T-helper 1 cell treated with Interleukin-12 subunit alpha and Interleukin-12 subunit beta and Interleukin-4 antibody, amounts not matched to agents 30 μg/mL and 1 μg/mL, for 36 hours (primary cell): ENCODE measurements around the gene GDNF.
"Not testable (repeated sequence)": the region's sequence is repeated elsewhere in the genome, so short reads cannot be mapped to it uniquely, and the experiment has no call there.

ENCODE experiments used
- H3K27ac Mint-ChIP-seq: one replicate; pipeline ENCODE4 v1.8.0; 2021; ENCODE audit warnings: mild to moderate bottlenecking, mixed read lengths
- H3K27me3 Mint-ChIP-seq: one replicate; pipeline ENCODE4 v1.8.0; 2021; ENCODE audit warnings: low read depth, mixed read lengths
- H3K36me3 Mint-ChIP-seq: one replicate; pipeline ENCODE4 v1.8.0; 2021; ENCODE audit warnings: low read depth, mixed read lengths
- H3K4me1 Mint-ChIP-seq: one replicate; pipeline ENCODE4 v1.8.0; 2021; ENCODE audit warnings: low read depth, mixed read lengths
- H3K4me3 Mint-ChIP-seq: one replicate; pipeline ENCODE4 v1.8.0; 2021; ENCODE audit warnings: mild to moderate bottlenecking, moderate library complexity, mixed read lengths
- H3K9me3 Mint-ChIP-seq: one replicate; pipeline ENCODE4 v1.8.0; 2021; ENCODE audit warnings: mixed read lengths

The GDNF gene

GRCh38 chr5:37796435-37796834, 43.4 kb downstream of the GDNF start:
- H3K27me3 Mint-ChIP-seq, H3K36me3 Mint-ChIP-seq, H3K27ac Mint-ChIP-seq, H3K4me3 Mint-ChIP-seq, H3K4me1 Mint-ChIP-seq: not testable (repeated sequence)
- peaks cover 22% of the 10 kb centered on the region for H3K9me3 Mint-ChIP-seq

GRCh38 chr5:37795292-37795691, 44.5 kb downstream of the GDNF start:
- not testable (repeated sequence) for H3K27me3 Mint-ChIP-seq, H3K4me1 Mint-ChIP-seq, H3K36me3 Mint-ChIP-seq, H3K4me3 Mint-ChIP-seq, H3K27ac Mint-ChIP-seq
- H3K9me3 Mint-ChIP-seq: peaks cover 22% of the 10 kb centered on the region

- no peaks in the 10 kb centered on the region for H3K4me1 Mint-ChIP-seq
- no peaks in the 10 kb centered on the region for H3K27me3 Mint-ChIP-seq
- no peak overlapping the region for H3K27ac Mint-ChIP-seq
- H3K4me3 Mint-ChIP-seq: no peak overlapping the region
- no peaks in the 10 kb centered on the region for H3K36me3 Mint-ChIP-seq
- H3K9me3 Mint-ChIP-seq: peaks cover 22% of the 10 kb centered on the region
Measured at GRCh38 chr5:37792975-37793631, 46.7 kb downstream of the GDNF start.

- H3K27ac Mint-ChIP-seq: no peak overlapping the region
- H3K4me3 Mint-ChIP-seq: no peak overlapping the region
- H3K4me1 Mint-ChIP-seq: no peaks in the 10 kb centered on the region
- no peaks in the 10 kb centered on the region for H3K27me3 Mint-ChIP-seq
- no peaks in the 10 kb centered on the region for H3K36me3 Mint-ChIP-seq
- H3K9me3 Mint-ChIP-seq: peaks cover 18% of the 10 kb centered on the region
Measured at GRCh38 chr5:37791321-37791720, 48.5 kb downstream of the GDNF start.

GRCh38 chr5:37789991-37790390, 49.9 kb downstream of the GDNF start:
- Mint-ChIP-seq H3K36me3 (no peaks in the 10 kb centered on the region), H3K27me3 (no peaks in the 10 kb centered on the region), H3K4me1 (no peaks in the 10 kb centered on the region), H3K9me3 (peaks cover 14% of the 10 kb centered on the region), H3K4me3 (no peak overlapping the region), H3K27ac (no peak overlapping the region)

- Mint-ChIP-seq H3K27me3 (no peaks in the 10 kb centered on the region), H3K36me3 (no peaks in the 10 kb centered on the region), H3K9me3 (peaks cover under 1% of the 10 kb centered on the region), H3K4me3 (no peak overlapping the region), H3K27ac (no peak overlapping the region), H3K4me1 (no peaks in the 10 kb centered on the region)
Measured at GRCh38 chr5:37787742-37788141, 52.1 kb downstream of the GDNF start.

- Mint-ChIP-seq H3K9me3 (no peaks in the 10 kb centered on the region), H3K27ac (no peak overlapping the region), H3K36me3 (no peaks in the 10 kb centered on the region), H3K27me3 (no peaks in the 10 kb centered on the region), H3K4me1 (no peaks in the 10 kb centered on the region), H3K4me3 (no peak overlapping the region)
Measured at GRCh38 chr5:37786862-37787519, 52.9 kb downstream of the GDNF start.

GRCh38 chr5:37786416-37786815, 53.4 kb downstream of the GDNF start:
- Mint-ChIP-seq H3K4me3 (no peak overlapping the region), H3K9me3 (no peaks in the 10 kb centered on the region), H3K27ac (no peak overlapping the region), H3K4me1 (no peaks in the 10 kb centered on the region), H3K36me3 (no peaks in the 10 kb centered on the region), H3K27me3 (no peaks in the 10 kb centered on the region)

- H3K27ac Mint-ChIP-seq, H3K36me3 Mint-ChIP-seq, H3K4me1 Mint-ChIP-seq, H3K9me3 Mint-ChIP-seq, H3K27me3 Mint-ChIP-seq, H3K4me3 Mint-ChIP-seq: not testable (repeated sequence)
Measured at GRCh38 chr5:37781409-37781808, 58.4 kb downstream of the GDNF start.

- H3K4me1 Mint-ChIP-seq: no peaks in the 10 kb centered on the region
- no peaks in the 10 kb centered on the region for H3K36me3 Mint-ChIP-seq
- no peak overlapping the region for H3K27ac Mint-ChIP-seq
- no peaks in the 10 kb centered on the region for H3K27me3 Mint-ChIP-seq
- peaks cover 22% of the 10 kb centered on the region for H3K9me3 Mint-ChIP-seq
- H3K4me3 Mint-ChIP-seq: no peak overlapping the region
Measured at GRCh38 chr5:37777432-37778130, 62.3 kb downstream of the GDNF start.

- peaks cover 22% of the 10 kb centered on the region for H3K9me3 Mint-ChIP-seq
- H3K27me3 Mint-ChIP-seq: no peaks in the 10 kb centered on the region
- no peaks in the 10 kb centered on the region for H3K36me3 Mint-ChIP-seq
- no peak overlapping the region for H3K4me3 Mint-ChIP-seq
- no peak overlapping the region for H3K27ac Mint-ChIP-seq
- no peaks in the 10 kb centered on the region for H3K4me1 Mint-ChIP-seq
Measured at GRCh38 chr5:37776826-37777225, 63.0 kb downstream of the GDNF start.

- Mint-ChIP-seq H3K27me3 (no peaks in the 10 kb centered on the region), H3K4me3 (no peak overlapping the region), H3K27ac (no peak overlapping the region), H3K9me3 (peaks cover 22% of the 10 kb centered on the region), H3K4me1 (no peaks in the 10 kb centered on the region), H3K36me3 (no peaks in the 10 kb centered on the region)
Measured at GRCh38 chr5:37774912-37775483, 64.8 kb downstream of the GDNF start.

- Mint-ChIP-seq H3K27me3 (no peaks in the 10 kb centered on the region), H3K4me1 (no peaks in the 10 kb centered on the region), H3K27ac (no peak overlapping the region), H3K9me3 (peaks cover 22% of the 10 kb centered on the region), H3K36me3 (no peaks in the 10 kb centered on the region), H3K4me3 (no peak overlapping the region)
Measured at GRCh38 chr5:37773809-37774208, 66.0 kb downstream of the GDNF start.

- H3K36me3 Mint-ChIP-seq: no peaks in the 10 kb centered on the region
- H3K27ac Mint-ChIP-seq: no peak overlapping the region
- H3K4me3 Mint-ChIP-seq: no peak overlapping the region
- H3K4me1 Mint-ChIP-seq: no peaks in the 10 kb centered on the region
- H3K9me3 Mint-ChIP-seq: peaks cover 25% of the 10 kb centered on the region
- H3K27me3 Mint-ChIP-seq: no peaks in the 10 kb centered on the region
Measured at GRCh38 chr5:37772255-37772654, 67.6 kb downstream of the GDNF start.

- no peaks in the 10 kb centered on the region for H3K36me3 Mint-ChIP-seq
Measured at GRCh38 chr5:37771731-37772130, 68.1 kb downstream of the GDNF start.

More at GRCh38 chr5:37771731-37772130, 68.1 kb downstream of the GDNF start:
- Mint-ChIP-seq H3K27me3 (no peaks in the 10 kb centered on the region), H3K27ac (no peak overlapping the region), H3K9me3 (peaks cover 25% of the 10 kb centered on the region), H3K4me3 (no peak overlapping the region), H3K4me1 (no peaks in the 10 kb centered on the region)
